GM18498 (cell line): ENCODE measurements around the gene HVCN1.
"Not testable (repeated sequence)": the region's sequence is repeated elsewhere in the genome, so short reads cannot be mapped to it uniquely, and the experiment has no call there.

Experiments
- ATAC-seq: cut with Tn5 transposase; IDR thresholded peaks from one replicate; pipeline ENCODE4 v1.9.1; 2021; ENCODE audit warnings: mild to moderate bottlenecking, moderate library complexity; ENCODE audit not compliant: unreplicated experiment

The HVCN1 gene

GRCh38 chr12:110688446-110689280 is at the start of gene HVCN1:
Gene HVCN1, minus strand, starts transcription at chr12:110689115. Its CDS starts 5,870 bp downstream, at chr12:110683245.
- ATAC-seq: peak; percentile 29

GRCh38 chr12:110737532-110737931 is 48.6 kb upstream of the HVCN1 start:
- ATAC-seq: no peak

- ATAC-seq: not testable (repeated sequence)
Observed at GRCh38 chr12:110737016-110737415, 48.1 kb upstream of the HVCN1 start.

DNA sequence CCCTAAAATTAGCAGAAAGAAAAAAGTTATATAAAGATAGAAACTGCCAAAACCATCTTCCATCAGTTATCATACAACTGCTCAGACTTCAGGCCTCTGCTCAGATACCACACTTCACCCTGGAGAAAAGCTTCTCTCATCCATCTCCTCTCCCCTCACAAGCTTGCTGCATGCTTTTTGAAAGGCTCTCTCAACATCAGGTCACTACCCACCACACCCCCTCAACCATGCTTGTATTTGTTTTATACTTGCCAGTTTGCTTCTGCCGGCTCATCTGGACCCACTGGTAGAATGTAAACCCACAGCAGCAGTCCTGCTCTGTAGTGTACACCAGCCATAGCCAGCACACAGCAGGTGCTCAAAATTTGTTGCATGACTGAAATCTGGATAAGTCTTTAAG is 45.0 kb upstream of the HVCN1 start:
- ATAC-seq: no peak

DNA sequence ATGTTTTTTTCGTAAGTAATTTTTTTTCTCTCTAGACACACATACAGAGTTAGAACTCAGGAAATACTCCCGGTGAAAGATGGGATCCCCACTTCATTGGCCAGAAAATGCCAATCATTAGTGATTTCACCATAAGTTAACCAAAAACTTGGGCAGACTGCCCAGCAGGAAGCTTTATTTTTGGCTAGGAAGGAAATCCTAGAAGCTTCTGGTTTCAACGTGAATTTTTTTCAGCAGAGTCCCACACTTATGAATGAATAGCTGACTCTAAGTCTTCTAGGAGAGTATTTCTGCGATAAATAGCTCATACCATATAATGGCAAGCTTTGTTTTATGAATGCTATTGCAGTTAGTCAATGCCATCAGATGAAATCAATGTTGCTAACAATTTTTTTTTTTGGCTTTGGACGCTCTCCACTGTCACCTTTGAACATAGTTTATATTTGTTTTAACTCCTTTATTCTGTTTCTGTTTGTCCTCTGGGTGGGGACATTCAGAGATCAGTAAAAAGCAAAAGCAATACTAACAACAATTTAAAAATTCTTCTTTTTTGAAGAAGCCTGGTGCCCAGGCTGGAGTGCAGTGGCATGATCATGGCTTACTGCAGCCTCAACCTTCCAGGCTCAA is 44.3 kb upstream of the HVCN1 start:
- no peak for ATAC-seq

- ATAC-seq: no peak
Observed at GRCh38 chr12:110732572-110732971, 43.7 kb upstream of the HVCN1 start.

DNA sequence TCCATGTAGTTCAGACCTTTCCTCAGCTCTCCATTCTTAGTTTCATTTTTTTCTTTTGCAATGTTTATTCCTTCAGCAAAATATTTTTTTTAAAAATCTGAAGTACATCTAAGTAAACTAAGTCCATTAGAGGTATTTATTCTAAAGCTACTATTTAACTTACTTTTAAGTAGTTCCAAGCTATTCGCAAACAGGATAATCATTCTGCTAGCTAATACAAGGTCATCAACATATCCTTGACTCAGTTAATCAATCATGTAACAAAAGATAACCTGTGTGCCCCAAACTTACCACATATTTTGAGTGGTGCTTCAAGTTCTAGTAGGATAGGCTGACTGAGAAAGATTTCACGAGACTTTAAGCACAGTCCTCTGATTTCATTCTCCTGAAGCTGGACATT is 42.6 kb upstream of the HVCN1 start:
- no peak for ATAC-seq

DNA sequence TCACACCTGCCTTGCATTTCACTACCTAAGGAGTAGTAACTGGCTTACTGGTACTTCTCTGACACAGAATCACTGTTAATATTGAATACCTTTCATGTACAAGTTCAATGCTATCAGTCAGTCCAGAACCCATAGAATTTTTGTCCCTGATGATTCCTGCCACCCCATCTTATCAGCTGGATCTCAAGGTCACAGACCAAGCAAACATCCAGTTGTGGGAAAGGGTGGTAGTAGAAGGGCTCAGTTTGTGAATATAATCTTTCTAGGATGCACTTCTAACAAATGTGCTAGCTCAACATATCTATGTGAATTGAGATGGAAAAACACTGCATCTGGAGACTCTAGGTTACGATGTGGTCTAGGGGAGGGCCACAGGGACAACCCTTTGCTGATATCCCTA is 39.7 kb upstream of the HVCN1 start:
- ATAC-seq: no peak

DNA sequence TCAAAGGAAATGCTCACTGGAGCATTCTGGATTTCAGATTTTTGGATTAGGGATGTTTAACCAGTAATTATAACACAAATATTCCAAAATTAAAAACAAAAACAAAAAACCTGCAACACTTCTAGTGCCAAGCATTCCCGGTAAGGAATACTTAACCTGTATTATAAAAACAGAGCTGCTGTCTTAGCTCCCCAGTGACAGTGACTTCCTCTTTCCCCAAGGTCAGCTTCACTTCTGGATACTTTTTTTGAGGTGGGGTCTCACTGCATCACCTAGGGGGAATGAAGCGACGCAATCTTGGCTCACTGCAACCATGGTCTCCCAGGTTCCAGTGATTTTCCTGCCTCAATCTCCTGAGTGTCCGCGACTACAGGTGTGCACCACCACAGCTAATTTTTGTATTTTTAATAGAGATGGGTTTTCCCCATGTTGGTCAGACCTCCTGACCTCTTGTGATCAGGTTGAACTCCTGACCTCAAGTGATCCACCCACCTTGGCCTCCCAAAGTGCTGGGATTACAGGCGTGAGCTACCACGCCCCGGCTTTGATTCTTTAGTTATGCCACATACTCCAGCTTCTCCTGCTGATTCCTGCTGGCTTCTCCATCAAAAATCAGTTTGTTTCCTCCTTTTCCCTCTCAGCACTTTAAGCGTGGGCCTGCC is 37.9 kb upstream of the HVCN1 start:
- ATAC-seq: no peak

- ATAC-seq: no peak
Observed at GRCh38 chr12:110726028-110726427, 37.1 kb upstream of the HVCN1 start.

- no peak for ATAC-seq
Observed at GRCh38 chr12:110725267-110725666, 36.4 kb upstream of the HVCN1 start.

DNA sequence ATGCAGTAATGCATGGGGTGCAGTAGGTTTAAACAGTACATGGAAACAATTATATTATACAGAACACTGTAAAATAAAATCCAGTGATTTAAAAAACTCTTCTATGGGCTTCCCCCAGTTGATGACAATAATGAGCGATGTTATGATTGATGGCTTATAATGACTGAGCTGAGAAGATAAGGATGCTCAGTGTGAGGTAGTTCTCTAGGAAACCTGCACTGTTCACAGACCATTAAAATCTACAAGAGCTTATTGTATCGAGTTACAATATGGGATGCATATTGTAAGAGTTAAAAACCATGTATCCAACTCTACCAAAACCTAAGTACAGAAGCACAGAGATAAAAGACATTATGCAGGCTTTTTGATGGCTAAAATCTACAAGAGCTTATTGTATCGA is 34.0 kb upstream of the HVCN1 start:
- ATAC-seq: not testable (repeated sequence)

- no peak for ATAC-seq
Observed at GRCh38 chr12:110721570-110721969, 32.7 kb upstream of the HVCN1 start.

DNA sequence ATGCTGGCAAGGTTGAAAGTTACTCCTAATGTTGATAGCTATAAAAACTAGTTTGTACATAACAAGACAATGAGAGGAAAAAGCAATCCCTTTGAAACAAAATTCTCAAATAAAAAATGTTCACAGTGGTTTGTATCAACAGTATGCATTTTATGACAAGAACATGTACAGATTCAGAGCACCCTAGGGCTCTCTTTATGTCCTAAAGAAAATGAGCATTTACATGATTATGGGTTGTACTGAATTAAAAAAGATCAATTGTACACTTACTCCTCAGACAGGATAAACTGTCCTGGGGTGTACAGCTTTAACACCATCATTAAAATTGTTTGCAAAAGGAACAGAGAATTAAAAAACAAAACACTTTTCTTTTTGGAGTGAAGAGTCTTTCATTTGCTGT is 31.6 kb upstream of the HVCN1 start:
- ATAC-seq: no peak

DNA sequence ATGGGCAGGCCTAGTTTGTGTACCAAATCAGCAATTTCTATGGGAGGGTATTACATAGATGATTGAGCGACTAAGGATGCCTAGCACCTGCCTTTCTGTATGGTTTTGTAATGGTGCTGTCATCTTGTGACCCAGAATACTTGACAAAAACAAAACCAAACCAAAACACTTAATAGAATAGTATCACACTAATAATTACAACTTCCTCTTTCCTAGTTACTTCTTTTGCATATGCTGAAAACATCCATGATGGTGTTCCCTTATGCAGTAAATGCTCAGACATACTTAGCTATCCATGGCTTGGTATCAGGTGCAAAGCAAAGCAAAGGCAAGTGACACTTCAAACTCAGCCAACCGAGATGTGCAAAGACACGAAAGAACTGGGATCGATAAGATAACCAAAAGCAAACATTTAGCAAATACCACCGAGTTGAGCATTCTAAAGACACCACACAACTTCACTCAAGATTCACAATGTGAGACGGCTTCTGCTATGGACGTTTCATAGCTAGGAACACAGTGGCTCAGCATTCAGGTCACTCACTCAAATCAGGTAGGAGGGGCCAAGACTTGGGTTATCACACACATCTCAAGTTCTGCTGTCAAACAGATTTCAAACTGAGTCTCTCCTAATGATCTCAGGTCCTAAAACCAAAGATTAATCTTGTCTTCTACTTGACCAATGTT is 29.4 kb upstream of the HVCN1 start:
- no peak for ATAC-seq

DNA sequence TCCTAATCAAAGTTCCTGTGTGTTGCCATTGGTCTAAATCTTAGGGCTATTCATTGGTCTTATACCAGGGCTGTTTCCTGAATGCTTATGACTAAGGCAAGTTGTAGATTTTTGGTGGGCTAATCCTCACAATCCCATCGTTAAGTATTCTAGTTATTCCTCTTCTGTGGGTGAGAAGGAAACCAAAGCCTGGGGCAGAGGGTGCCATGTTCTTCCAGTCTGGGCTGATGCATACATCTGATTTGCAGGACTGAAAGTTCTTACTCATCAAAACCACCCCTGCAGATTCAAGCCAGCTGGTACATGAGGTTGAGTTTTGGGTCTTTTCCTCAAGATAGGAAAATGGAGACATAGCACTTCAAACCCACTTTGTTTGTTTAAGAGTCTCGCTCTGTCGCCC is 28.1 kb upstream of the HVCN1 start:
- ATAC-seq: no peak

DNA sequence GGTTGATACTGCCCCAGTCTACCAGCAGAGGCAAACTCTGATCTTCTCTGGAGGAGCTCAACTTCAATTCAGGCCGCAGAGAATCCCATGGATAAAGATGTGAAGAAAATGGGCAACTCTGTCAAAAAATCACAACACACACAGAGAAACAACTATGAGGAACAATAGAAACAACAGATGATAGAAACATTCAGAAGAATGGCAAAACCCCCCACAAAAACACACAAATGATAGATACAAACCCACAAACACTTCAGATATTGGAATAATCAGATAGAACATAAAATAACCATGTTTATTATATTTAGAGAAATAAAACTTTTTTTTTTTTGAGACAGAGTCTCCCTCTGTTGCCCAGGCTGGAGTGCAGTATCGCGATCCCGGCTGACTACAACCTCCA is 20.0 kb upstream of the HVCN1 start:
- ATAC-seq: no peak

DNA sequence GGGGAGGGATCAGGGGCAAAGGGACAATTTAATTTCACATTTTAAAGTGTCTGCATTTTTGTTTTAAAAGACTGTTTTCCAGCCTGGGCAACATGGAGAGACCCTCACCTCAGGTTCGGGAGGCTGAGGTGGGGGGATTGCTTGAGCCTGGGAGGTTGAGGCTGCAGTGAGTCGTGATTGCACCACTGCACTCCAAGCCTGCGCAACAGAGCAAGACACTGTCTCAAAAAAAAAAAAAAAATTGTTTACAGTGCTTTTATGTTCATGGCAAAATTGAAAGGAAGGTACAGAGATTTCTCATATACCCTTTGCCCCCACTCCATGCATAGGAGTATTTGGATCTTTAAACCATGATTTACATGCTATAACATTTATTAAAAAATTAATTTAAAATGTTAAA is 16.4 kb upstream of the HVCN1 start:
- no peak for ATAC-seq

- ATAC-seq: no peak
Observed at GRCh38 chr12:110704750-110705149, 15.8 kb upstream of the HVCN1 start.

DNA sequence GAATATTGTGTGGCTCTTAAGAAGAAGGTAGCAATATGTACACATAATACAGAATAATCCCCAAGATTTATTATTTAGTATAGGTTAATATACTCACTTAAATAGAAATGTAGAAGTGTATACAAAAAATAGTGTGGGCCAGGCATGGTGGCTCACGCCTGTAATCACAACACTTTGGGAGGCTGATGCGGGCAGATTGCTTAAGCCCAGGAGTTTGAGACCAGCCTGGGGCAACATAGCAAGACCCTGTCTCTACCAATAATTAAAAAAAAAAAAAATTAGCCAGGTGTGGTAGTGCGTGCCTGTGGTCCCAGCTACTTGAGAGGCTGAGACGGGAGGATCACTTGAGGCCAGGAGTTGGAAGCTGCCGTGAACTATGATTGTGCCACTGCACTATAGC is 15.3 kb upstream of the HVCN1 start:
- ATAC-seq: no peak

DNA sequence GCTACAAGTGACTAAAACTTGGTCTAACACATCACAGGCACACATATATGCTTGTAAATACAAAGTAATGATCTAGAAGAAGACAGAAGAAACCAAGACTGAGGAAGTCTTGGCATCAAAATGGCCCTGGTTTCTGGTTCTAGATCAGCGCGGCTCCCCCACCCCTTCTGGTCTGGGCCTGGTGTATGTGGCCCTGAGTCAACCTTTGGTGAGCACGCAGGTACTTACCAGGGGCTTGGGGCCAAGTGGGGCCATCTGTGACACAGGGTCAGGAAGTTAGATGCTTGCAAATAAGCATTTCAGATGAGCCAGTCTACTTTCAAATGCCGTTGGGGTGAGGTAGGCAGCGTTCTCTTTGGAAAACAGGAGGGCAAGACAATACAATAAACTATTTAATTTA is 13.2 kb upstream of the HVCN1 start:
- ATAC-seq: no peak
